GM18517 (cell line): ENCODE results near the gene ASRGL1.

Experiments
- ATAC-seq: cut with Tn5 transposase; IDR thresholded peaks from one replicate; pipeline ENCODE4 v1.9.1; 2021; ENCODE audit warnings: mild to moderate bottlenecking, moderate library complexity; ENCODE audit not compliant: unreplicated experiment

Gene ASRGL1

DNA sequence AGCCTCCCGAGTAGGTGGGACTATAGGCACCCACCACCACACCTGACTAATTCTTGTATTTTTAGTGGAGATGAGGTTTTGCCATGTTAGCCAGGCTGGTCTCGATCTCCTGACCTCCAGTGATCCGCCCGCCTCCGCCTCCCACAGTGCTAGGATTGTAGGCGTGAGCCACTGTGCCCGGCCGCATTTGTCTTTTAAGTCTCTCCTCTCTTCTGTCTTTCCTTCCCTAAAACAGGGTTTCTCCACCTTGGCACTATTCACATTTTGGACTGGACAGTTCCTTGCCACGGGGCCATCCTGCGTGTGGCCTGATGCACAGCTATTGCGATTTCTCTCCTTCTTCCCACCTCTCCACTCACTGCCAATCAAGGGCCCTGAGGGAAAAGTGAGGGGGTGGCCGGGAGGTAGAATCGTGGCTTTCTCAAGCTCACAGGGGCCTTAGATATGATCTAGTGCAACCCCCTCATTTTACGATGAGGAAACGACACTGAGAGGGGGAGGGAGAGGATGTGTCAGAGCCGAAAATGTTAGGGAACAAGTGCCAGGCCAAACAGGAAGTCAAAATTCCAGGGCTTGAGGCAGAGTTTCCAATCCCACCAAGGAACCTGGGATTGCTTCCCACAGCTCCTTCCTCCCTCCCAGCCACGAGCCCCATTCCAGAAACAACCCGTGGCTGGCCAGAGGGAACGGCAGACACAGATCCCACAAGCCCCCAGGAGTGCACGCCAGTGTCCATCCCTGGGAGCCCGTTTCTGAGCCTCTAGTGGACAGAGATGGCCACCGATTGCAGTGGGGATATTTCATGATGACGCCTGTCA is 102.7 kb downstream of the ASRGL1 start:
- no peak for ATAC-seq
